GM23338 (cell line): Measurements from ENCODE around the gene TMEM147. TPM values are rescaled to one million over a fixed set of nuclear protein-coding genes. Genes with fewer than 3 reads are reported as not detected.

Source experiments
- ATAC-seq: fragments of 200-7000 bp; cut with Tn5 transposase; 3 replicates; pipeline ENCODE4 v1.9.1; 2020
- DNase-seq: peaks from one replicate; pipeline ENCODE4 v3.0.0-alpha.2; 2015; ENCODE audit warnings: low spot score
- H2AFZ ChIP-seq: fragments of 200-600 bp; sonication (generic); 2 replicates; pipeline ENCODE4 v1.8.0; 2016; ENCODE audit warnings: antibody characterized with exemption, mild to moderate bottlenecking, moderate library complexity
- H3F3A ChIP-seq: fragments of 200-600 bp; sonication (generic); replicated peaks from 2 replicates; pipeline ENCODE4 v1.8.0; 2017; ENCODE audit warnings: antibody characterized with exemption, mixed run types, low read depth
- H3K27ac ChIP-seq: fragments of 200-600 bp; sonication (generic); 2 replicates; pipeline ENCODE4 v1.6.1; 2016; ENCODE audit warnings: low read depth
- H3K27me3 ChIP-seq: fragments of 200-600 bp; sonication (generic); 2 replicates; pipeline ENCODE4 v1.8.0; 2016; ENCODE audit warnings: mild to moderate bottlenecking, mixed run types, moderate library complexity; ENCODE audit not compliant: insufficient read depth
- H3K36me3 ChIP-seq: fragments of 200-600 bp; sonication (generic); 2 replicates; pipeline ENCODE4 v1.8.0; 2016; ENCODE audit warnings: mild to moderate bottlenecking; ENCODE audit not compliant: insufficient read depth
- H3K4me1 ChIP-seq: fragments of 200-600 bp; sonication (generic); 2 replicates; pipeline ENCODE4 v1.8.0; 2016; ENCODE audit warnings: mild to moderate bottlenecking, moderate library complexity; ENCODE audit not compliant: insufficient read depth
- H3K4me2 ChIP-seq: fragments of 200-600 bp; sonication (generic); 2 replicates; pipeline ENCODE4 v1.7.1; 2017; ENCODE audit warnings: mixed run types
- H3K4me3 ChIP-seq: fragments of 200-600 bp; sonication (generic); 2 replicates; pipeline ENCODE4 v1.6.1; 2016; ENCODE audit warnings: mixed run types
- H3K79me2 ChIP-seq: fragments of 200-600 bp; sonication (generic); replicated peaks from 2 replicates; pipeline ENCODE4 v1.8.0; 2017; ENCODE audit warnings: mild to moderate bottlenecking; ENCODE audit not compliant: insufficient read depth
- H3K9me2 ChIP-seq: fragments of 200-600 bp; sonication (generic); 2 replicates; pipeline ENCODE4 v1.8.0; 2017; ENCODE audit not compliant: insufficient read depth
- H4K20me1 ChIP-seq: fragments of 200-600 bp; sonication (generic); replicated peaks from 2 replicates; pipeline ENCODE4 v1.8.0; 2017; ENCODE audit warnings: mild to moderate bottlenecking; ENCODE audit not compliant: insufficient read depth
- H3K27ac Mint-ChIP-seq: 2 replicates; pipeline ENCODE4 v1.8.0; 2020; ENCODE audit warnings: inconsistent platforms, mild to moderate bottlenecking, moderate library complexity, mixed read lengths
- H3K27me3 Mint-ChIP-seq: 3 replicates; pipeline ENCODE4 v1.8.0; 2022; ENCODE audit warnings: low read depth, mild to moderate bottlenecking, moderate library complexity, mixed read lengths, inconsistent platforms; ENCODE audit not compliant: insufficient read depth, poor library complexity
- H3K36me3 Mint-ChIP-seq: 3 replicates; pipeline ENCODE4 v1.8.0; 2021; ENCODE audit warnings: low read depth, mild to moderate bottlenecking, inconsistent platforms, moderate library complexity, mixed read lengths
- H3K4me1 Mint-ChIP-seq: 3 replicates; pipeline ENCODE4 v1.8.0; 2020; ENCODE audit warnings: mild to moderate bottlenecking, inconsistent platforms, mixed read lengths
- H3K4me3 Mint-ChIP-seq: 3 replicates; pipeline ENCODE4 v1.8.0; 2021; ENCODE audit warnings: moderate library complexity, mild to moderate bottlenecking, inconsistent platforms, mixed read lengths
- H3K9me3 Mint-ChIP-seq: 3 replicates; pipeline ENCODE4 v1.8.0; 2020; ENCODE audit warnings: moderate library complexity, mild to moderate bottlenecking, inconsistent platforms, mixed read lengths
- EZH2 ChIP-seq: fragments of 200-600 bp; sonication (generic); IDR thresholded peaks from one replicate; pipeline ENCODE4 v1.8.0; 2017; ENCODE audit warnings: antibody characterized with exemption, mild to moderate bottlenecking, low read depth; ENCODE audit not compliant: unreplicated experiment
- NANOG ChIP-seq: IDR thresholded peaks from 2 replicates; pipeline ENCODE4 v1.6.1; 2016; ENCODE audit warnings: antibody characterized with exemption, borderline replicate concordance
- REST ChIP-seq: IDR thresholded peaks from one replicate; pipeline ENCODE4 v1.6.1; 2018; ENCODE audit warnings: antibody characterized with exemption; ENCODE audit not compliant: unreplicated experiment
- STAT1 ChIP-seq: IDR thresholded peaks from one replicate; pipeline ENCODE4 v1.6.1; 2016; ENCODE audit warnings: antibody characterized with exemption; ENCODE audit not compliant: unreplicated experiment
- ZNF114 ChIP-seq: fragments of 250-450 bp; sonication (Bioruptor Pico); IDR thresholded peaks from 2 replicates; pipeline ENCODE4 v1.5.0; 2020; ENCODE audit warnings: mild to moderate bottlenecking, moderate library complexity
- ZNF331 ChIP-seq: fragments of 250-450 bp; sonication (Bioruptor Pico); IDR thresholded peaks from 2 replicates; pipeline ENCODE4 v1.5.0; 2020; ENCODE audit warnings: low read depth, mild to moderate bottlenecking, moderate library complexity
- polyA plus RNA-seq: library from polyadenylated mRNA; unstranded; fragments of >200 nt; fragmentation: Nextera tagmentation; extraction: Ambion mirVana; gene quantifications from 2 replicates; pipeline ENCODE4 v1.2.1, GENCODE V29; 2016
- total RNA-seq: library from RNA; depleted of rRNA; stranded (reverse); fragments of >200 nt; shearing (Covaris generic); gene quantifications from 2 replicates; pipeline ENCODE4 v1.2.3, GENCODE V29; 2014
- TF ChIP-seq, protein P1 (sequence below), 2 experiments: fragments of 200-600 bp in 1 of 2; sonication (generic) in 1 of 2; conservative IDR thresholded peaks; 2 replicates each; pipeline versions ENCODE4 v1.5.1 to v1.6.1; 2016 to 2017; ENCODE audit warnings: antibody characterized with exemption in 2 of 2, low read depth in 2 of 2, mild to moderate bottlenecking in 2 of 2, moderate library complexity in 1 of 2
- TF ChIP-seq, protein P2 (sequence below): IDR thresholded peaks from 2 replicates; pipeline ENCODE4 v1.6.1; 2016; ENCODE audit warnings: antibody characterized with exemption

The TMEM147 gene
- total and polyA plus RNA-seq, 2 experiments from 2014 or later = 164 to 272 TPM

GRCh38 chr19:35553385-35554000, 8.1 kb downstream of the TMEM147 start:
- Histone ChIP-seq H3K4me1 (peaks cover 4% of the 10 kb centered on the region; the same call in 1 of the 2 replicates), H3K27ac (no peak overlapping the region), H3K4me2 (no peak overlapping the region), H3K9me2 (no peaks in the 10 kb centered on the region), H3K27me3 (no peaks in the 10 kb centered on the region), H4K20me1 (peaks cover 9% of the 10 kb centered on the region), H3K36me3 (no peaks in the 10 kb centered on the region), H3F3A (peaks cover 16% of the 10 kb centered on the region; the same call in 1 of the 2 replicates), H3K79me2 (no peaks in the 10 kb centered on the region), H2AFZ (no peak overlapping the region), H3K4me3 (no peak overlapping the region)
- no peaks in the 10 kb centered on the region; the same call in none of the 3 replicates for H3K9me3 Mint-ChIP-seq
- ATAC-seq (no peak), DNase-seq (no peak)
- H3K27me3 Mint-ChIP-seq = peaks cover 19% of the 10 kb centered on the region
- H3K4me3 Mint-ChIP-seq = no peak overlapping the region; the same call in 2 of the 3 replicates
- H3K4me1 Mint-ChIP-seq = peaks cover 18% of the 10 kb centered on the region
- peaks cover 13% of the 10 kb centered on the region for H3K36me3 Mint-ChIP-seq
- TF ChIP-seq NANOG (no peak), EZH2 (no peak), ZNF114 (CRISPR knock-in tag) (no peak)
- TF ChIP-seq, protein P1, sequence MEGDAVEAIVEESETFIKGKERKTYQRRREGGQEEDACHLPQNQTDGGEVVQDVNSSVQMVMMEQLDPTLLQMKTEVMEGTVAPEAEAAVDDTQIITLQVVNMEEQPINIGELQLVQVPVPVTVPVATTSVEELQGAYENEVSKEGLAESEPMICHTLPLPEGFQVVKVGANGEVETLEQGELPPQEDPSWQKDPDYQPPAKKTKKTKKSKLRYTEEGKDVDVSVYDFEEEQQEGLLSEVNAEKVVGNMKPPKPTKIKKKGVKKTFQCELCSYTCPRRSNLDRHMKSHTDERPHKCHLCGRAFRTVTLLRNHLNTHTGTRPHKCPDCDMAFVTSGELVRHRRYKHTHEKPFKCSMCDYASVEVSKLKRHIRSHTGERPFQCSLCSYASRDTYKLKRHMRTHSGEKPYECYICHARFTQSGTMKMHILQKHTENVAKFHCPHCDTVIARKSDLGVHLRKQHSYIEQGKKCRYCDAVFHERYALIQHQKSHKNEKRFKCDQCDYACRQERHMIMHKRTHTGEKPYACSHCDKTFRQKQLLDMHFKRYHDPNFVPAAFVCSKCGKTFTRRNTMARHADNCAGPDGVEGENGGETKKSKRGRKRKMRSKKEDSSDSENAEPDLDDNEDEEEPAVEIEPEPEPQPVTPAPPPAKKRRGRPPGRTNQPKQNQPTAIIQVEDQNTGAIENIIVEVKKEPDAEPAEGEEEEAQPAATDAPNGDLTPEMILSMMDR (conservative IDR thresholded peaks at IDR 0.05; ENCODE audit: low read depth in 2 of 2) = no peak
- H3K27ac Mint-ChIP-seq = no peak overlapping the region

DNA sequence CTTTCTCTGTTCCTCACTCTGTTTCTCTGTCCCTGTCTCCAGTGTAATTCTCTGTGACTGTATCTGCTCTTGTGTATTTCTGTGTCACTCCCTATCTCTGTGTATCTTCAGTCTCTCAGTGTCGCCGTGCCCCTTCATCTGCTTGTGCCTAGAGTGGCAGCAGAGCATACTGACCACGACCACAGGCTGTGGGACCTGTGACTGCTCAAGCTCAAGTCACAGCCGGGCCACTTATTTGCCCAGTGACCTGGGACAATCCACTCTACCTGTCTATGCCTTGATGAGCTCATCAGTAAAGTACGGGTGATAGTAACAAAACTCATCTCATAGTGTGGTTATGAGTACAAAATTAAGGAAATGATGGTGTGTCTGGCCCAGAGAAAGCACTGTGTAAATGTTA, 8.7 kb downstream of the TMEM147 start:
- Histone ChIP-seq H4K20me1 (peaks cover 9% of the 10 kb centered on the region), H3K27me3 (peaks cover 5% of the 10 kb centered on the region), H3K4me2 (no peak overlapping the region), H3K27ac (no peak overlapping the region), H3K36me3 (no peaks in the 10 kb centered on the region), H3F3A (peaks cover 11% of the 10 kb centered on the region; the same call in 1 of the 2 replicates), H3K4me3 (no peak overlapping the region), H3K9me2 (no peaks in the 10 kb centered on the region), H2AFZ (no peak overlapping the region), H3K4me1 (peaks cover 8% of the 10 kb centered on the region; the same call in 1 of the 2 replicates), H3K79me2 (no peaks in the 10 kb centered on the region)
- ATAC-seq (no peak), DNase-seq (no peak)
- peaks cover 11% of the 10 kb centered on the region for H3K36me3 Mint-ChIP-seq
- H3K4me3 Mint-ChIP-seq = no peak overlapping the region
- H3K27me3 Mint-ChIP-seq = peaks cover 22% of the 10 kb centered on the region
- H3K4me1 Mint-ChIP-seq = peaks cover 14% of the 10 kb centered on the region
- no peak overlapping the region for H3K27ac Mint-ChIP-seq
- H3K9me3 Mint-ChIP-seq = no peaks in the 10 kb centered on the region; the same call in none of the 3 replicates
- TF ChIP-seq REST = no peak
- TF ChIP-seq STAT1 = no peak
- no peak for TF ChIP-seq ZNF331
- TF ChIP-seq, protein P2, sequence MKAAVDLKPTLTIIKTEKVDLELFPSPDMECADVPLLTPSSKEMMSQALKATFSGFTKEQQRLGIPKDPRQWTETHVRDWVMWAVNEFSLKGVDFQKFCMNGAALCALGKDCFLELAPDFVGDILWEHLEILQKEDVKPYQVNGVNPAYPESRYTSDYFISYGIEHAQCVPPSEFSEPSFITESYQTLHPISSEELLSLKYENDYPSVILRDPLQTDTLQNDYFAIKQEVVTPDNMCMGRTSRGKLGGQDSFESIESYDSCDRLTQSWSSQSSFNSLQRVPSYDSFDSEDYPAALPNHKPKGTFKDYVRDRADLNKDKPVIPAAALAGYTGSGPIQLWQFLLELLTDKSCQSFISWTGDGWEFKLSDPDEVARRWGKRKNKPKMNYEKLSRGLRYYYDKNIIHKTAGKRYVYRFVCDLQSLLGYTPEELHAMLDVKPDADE = no peak
- TF ChIP-seq, protein P1 (conservative IDR thresholded peaks at IDR 0.05; ENCODE audit: low read depth in 2 of 2) = no peak
